WI38 (cell line): Measurements from ENCODE around the gene MTHFD2L.
"Not testable (repeated sequence)": the region's sequence is repeated elsewhere in the genome, so short reads cannot be mapped to it uniquely, and the experiment has no call there.

Source experiments
- H3K4me3 ChIP-seq: 2 replicates; pipeline ENCODE4 v1.5.1; 2011; ENCODE audit warnings: low read depth, mild to moderate bottlenecking, control low read depth, low read length
- CTCF ChIP-seq: IDR thresholded peaks from 2 replicates; pipeline ENCODE4 v1.5.1; 2012; ENCODE audit warnings: low read depth, mild to moderate bottlenecking, control low read depth, low read length

MTHFD2L gene

GRCh38 chr4:74121643-74122579 is 36.0 kb upstream of the MTHFD2L start:
- H3K4me3 ChIP-seq, result no peak overlapping the region
- TF ChIP-seq CTCF, result no peak

GRCh38 chr4:74123065-74123728 is 34.7 kb upstream of the MTHFD2L start:
- H3K4me3 ChIP-seq, result no peak overlapping the region
- TF ChIP-seq CTCF, result no peak

- no peak for TF ChIP-seq CTCF
- H3K4me3 ChIP-seq, result no peak overlapping the region
These were observed 32.9 kb upstream of the MTHFD2L start for GRCh38 chr4:74125029-74125428.

- no peak overlapping the region for H3K4me3 ChIP-seq
- no peak for TF ChIP-seq CTCF
These were observed 30.2 kb upstream of the MTHFD2L start for GRCh38 chr4:74127745-74128144.

- not testable (repeated sequence) for H3K4me3 ChIP-seq
These were observed 27.1 kb upstream of the MTHFD2L start for GRCh38 chr4:74130843-74131242.

GRCh38 chr4:74132188-74132587 is 25.7 kb upstream of the MTHFD2L start:
- H3K4me3 ChIP-seq, result not testable (repeated sequence)

- TF ChIP-seq CTCF, result no peak
- H3K4me3 ChIP-seq, result no peak overlapping the region
These were observed 25.0 kb upstream of the MTHFD2L start for GRCh38 chr4:74132944-74133343.

GRCh38 chr4:74133786-74134499 is 24.0 kb upstream of the MTHFD2L start:
- no peak overlapping the region for H3K4me3 ChIP-seq
- TF ChIP-seq CTCF, result peak; percentile 71
